PC-9 (cell line): ENCODE results near the gene P2RY8. TPM values are rescaled to one million over a fixed set of nuclear protein-coding genes. Genes with fewer than 3 reads are reported as not detected.

Source experiments
- BruUV-seq: library from RNA; stranded (reverse); fragments of 400-500 nt; replicated peaks from 2 replicates; lab custom pipeline; 2021; lab: Mats Ljungman, UMichigan
- CTCF ChIA-PET: fragments of 300-600 bp; sonication (Branson Sonifier 250); formaldehyde crosslinking; loops from one replicate; lab custom pipeline; 2022; ENCODE audit warnings: antibody characterized with exemption; lab: Charles Lee
- POLR2A ChIA-PET: fragments of 300-600 bp; sonication (Branson Sonifier 250); formaldehyde crosslinking; loops from one replicate; lab custom pipeline; 2022; ENCODE audit warnings: antibody characterized with exemption; ENCODE audit not compliant: unreplicated experiment; lab: Charles Lee
- DNase-seq, 2 experiments: peaks; one replicate each; pipeline versions ENCODE4 v3.0.0 to v3.0.0-alpha.2; 2015 to 2022; ENCODE audit warnings: mixed read lengths in 1 of 2
- H2AFZ ChIP-seq: fragments of 200-600 bp; sonication (generic); 2 replicates; pipeline ENCODE4 v1.8.1; 2017; ENCODE audit warnings: antibody characterized with exemption
- H3F3A ChIP-seq: fragments of 200-600 bp; sonication (generic); 2 replicates; pipeline ENCODE4 v1.8.1; 2017; ENCODE audit warnings: antibody characterized with exemption, mild to moderate bottlenecking, low read depth; ENCODE audit not compliant: insufficient read depth
- H3K27ac ChIP-seq: fragments of 200-600 bp; sonication (generic); 2 replicates; pipeline ENCODE4 v1.6.1; 2016; ENCODE audit warnings: mixed run types
- H3K27me3 ChIP-seq: fragments of 200-600 bp; sonication (generic); 2 replicates; pipeline ENCODE4 v1.6.1; 2016; ENCODE audit warnings: low read depth, mixed run types; ENCODE audit not compliant: insufficient read depth
- H3K36me3 ChIP-seq: fragments of 200-600 bp; sonication (generic); 2 replicates; pipeline ENCODE4 v1.6.1; 2016; ENCODE audit warnings: low read depth, mixed run types
- H3K4me1 ChIP-seq: fragments of 200-600 bp; sonication (generic); replicated peaks from 2 replicates; pipeline ENCODE4 v1.6.1; 2016; ENCODE audit warnings: mixed run types; ENCODE audit not compliant: insufficient read depth
- H3K4me2 ChIP-seq: fragments of 200-600 bp; sonication (generic); 2 replicates; pipeline ENCODE4 v1.6.1; 2017; ENCODE audit warnings: mixed run types
- H3K4me3 ChIP-seq: fragments of 200-600 bp; sonication (generic); 2 replicates; pipeline ENCODE4 v1.6.1; 2016; ENCODE audit warnings: mixed run types
- H3K79me2 ChIP-seq: fragments of 200-600 bp; sonication (generic); 2 replicates; pipeline ENCODE4 v1.6.1; 2017; ENCODE audit warnings: low read depth, mixed run types
- H3K9me2 ChIP-seq: fragments of 200-600 bp; sonication (generic); 2 replicates; pipeline ENCODE4 v1.8.1; 2017; ENCODE audit warnings: mild to moderate bottlenecking; ENCODE audit not compliant: insufficient read depth
- H3K9me3 ChIP-seq: fragments of 200-600 bp; sonication (generic); 2 replicates; pipeline ENCODE4 v1.8.1; 2016; ENCODE audit warnings: low read depth; ENCODE audit not compliant: insufficient read depth
- H4K20me1 ChIP-seq: fragments of 200-600 bp; sonication (generic); 2 replicates; pipeline ENCODE4 v1.8.1; 2017; ENCODE audit not compliant: insufficient read depth
- CTCF ChIP-seq: fragments of 200-600 bp; sonication (generic); conservative IDR thresholded peaks from 2 replicates; pipeline ENCODE4 v1.6.1; 2017; ENCODE audit warnings: mixed run types, antibody characterized with exemption, mild to moderate bottlenecking, moderate library complexity
- EZH2 ChIP-seq: fragments of 200-600 bp; sonication (generic); IDR thresholded peaks from 2 replicates; pipeline ENCODE4 v1.8.0; 2017; ENCODE audit warnings: antibody characterized with exemption, low read depth
- intact Hi-C: fragments of 100-400 bp; cut with micrococcal nuclease; formaldehyde crosslinking; loops from one replicate; pipeline ENCODE4 v1.10.0; 2022; ENCODE audit not compliant: unreplicated experiment
- total RNA-seq: library from RNA; stranded (reverse); gene quantifications from 2 replicates; pipeline ENCODE4 v1.2.3, GENCODE V29; 2021

P2RY8 gene
- total RNA-seq, 1 experiment from 2014 or later = not detected

- H3K4me1 ChIP-seq = no peaks in the 10 kb centered on the region
- H3K4me3 ChIP-seq = no peak overlapping the region
- no peaks in the 10 kb centered on the region for H4K20me1 ChIP-seq
- no TSS peak for BruUV-seq
- intact Hi-C loops = no loop called here
- no peak overlapping the region for H2AFZ ChIP-seq
- TF ChIP-seq EZH2 (no peak), CTCF (no peak)
- DNase-seq = no peak
- H3K27me3 ChIP-seq = no peaks in the 10 kb centered on the region
- CTCF ChIA-PET = no interaction called here
- H3K9me2 ChIP-seq = no peaks in the 10 kb centered on the region
- H3K9me3 ChIP-seq = no peaks in the 10 kb centered on the region
- H3K79me2 ChIP-seq = no peaks in the 10 kb centered on the region
- POLR2A ChIA-PET = no interaction called here
- no peak overlapping the region for H3K4me2 ChIP-seq
- no peak overlapping the region for H3K27ac ChIP-seq
- H3K36me3 ChIP-seq = no peaks in the 10 kb centered on the region
- no peaks in the 10 kb centered on the region; the same call in 1 of the 2 replicates for H3F3A ChIP-seq
Measured at GRCh38 chrX:1493877-1494510, 43.0 kb downstream of the P2RY8 start.

- Histone ChIP-seq H3K27me3 (peaks cover under 1% of the 10 kb centered on the region; the same call in 1 of the 2 replicates), H3K4me2 (no peak overlapping the region), H4K20me1 (no peaks in the 10 kb centered on the region), H3F3A (no peaks in the 10 kb centered on the region; the same call in 1 of the 2 replicates), H3K9me3 (no peaks in the 10 kb centered on the region), H3K9me2 (no peaks in the 10 kb centered on the region), H3K4me3 (no peak overlapping the region), H3K79me2 (no peaks in the 10 kb centered on the region), H3K36me3 (no peaks in the 10 kb centered on the region), H2AFZ (no peak overlapping the region), H3K4me1 (no peaks in the 10 kb centered on the region), H3K27ac (no peak overlapping the region)
- POLR2A ChIA-PET = no interaction called here
- DNase-seq = no peak
- intact Hi-C loops = no loop called here
- CTCF ChIA-PET = no interaction called here
- TF ChIP-seq EZH2 (no peak), CTCF (no peak)
- no TSS peak for BruUV-seq
Measured at GRCh38 chrX:1493412-1493811, 43.6 kb downstream of the P2RY8 start.

GRCh38 chrX:1492421-1493012 is 44.5 kb downstream of the P2RY8 start:
- H3K9me2 ChIP-seq = no peaks in the 10 kb centered on the region
- H3K4me3 ChIP-seq = no peak overlapping the region
- TF ChIP-seq CTCF (no peak), EZH2 (no peak)
- ChIA-PET POLR2A (no interaction called here), CTCF (no interaction called here)
- no peak for DNase-seq
- H3K27me3 ChIP-seq = peaks cover 7% of the 10 kb centered on the region
- no peaks in the 10 kb centered on the region for H3K79me2 ChIP-seq
- H3K27ac ChIP-seq = no peak overlapping the region
- no TSS peak for BruUV-seq
- intact Hi-C loops = no loop called here
- H3K4me2 ChIP-seq = no peak overlapping the region
- H4K20me1 ChIP-seq = no peaks in the 10 kb centered on the region
- no peaks in the 10 kb centered on the region for H3K4me1 ChIP-seq
- H3F3A ChIP-seq = no peaks in the 10 kb centered on the region; the same call in 1 of the 2 replicates
- H2AFZ ChIP-seq = no peak overlapping the region
- H3K36me3 ChIP-seq = no peaks in the 10 kb centered on the region
- H3K9me3 ChIP-seq = no peaks in the 10 kb centered on the region
